Keratinocyte (primary cell): ENCODE data around the gene BRSK1. TPM values are rescaled to one million over a fixed set of nuclear protein-coding genes. Genes with fewer than 3 reads are reported as not detected.

ENCODE experiments used
- DNase-seq: peaks from one replicate; pipeline ENCODE4 v3.0.0-alpha.2; 2011; ENCODE audit warnings: low read depth, missing footprints, low spot score
- FAIRE-seq: peaks from 2 replicates; lab custom pipeline; 2011; peaks lifted over from hg19 to GRCh38; lab: Jason Lieb, UNC
- H2AFZ ChIP-seq: 2 replicates; pipeline ENCODE4 v1.6.0; 2012; ENCODE audit warnings: low read length, control low read depth, inconsistent platforms; ENCODE audit not compliant: control insufficient read depth
- H3K27ac ChIP-seq: 2 replicates; pipeline ENCODE4 v1.5.1; 2011; ENCODE audit warnings: low read length; ENCODE audit not compliant: control insufficient read depth, insufficient read depth
- H3K27me3 ChIP-seq: 3 replicates; pipeline ENCODE4 v1.6.0; 2011; ENCODE audit warnings: low read length; ENCODE audit not compliant: control insufficient read depth, insufficient read depth; ENCODE audit errors: extremely low read depth
- H3K36me3 ChIP-seq, 2 experiments: 2 replicates in 1 of 2; 3 replicates in 1 of 2; pipeline ENCODE4 v1.5.1; 2011; ENCODE audit warnings: low read length in 2 of 2, mild to moderate bottlenecking in 1 of 2; ENCODE audit not compliant: control insufficient read depth in 2 of 2, insufficient read depth in 2 of 2; ENCODE audit errors: extremely low read depth in 1 of 2
- H3K4me1 ChIP-seq: 3 replicates; pipeline ENCODE4 v1.5.1; 2011; ENCODE audit warnings: low read length; ENCODE audit not compliant: control insufficient read depth, insufficient read depth; ENCODE audit errors: extremely low read depth
- H3K4me2 ChIP-seq: 3 replicates; pipeline ENCODE4 v1.6.0; 2011; ENCODE audit warnings: low read depth, low read length; ENCODE audit not compliant: control insufficient read depth, insufficient read depth; ENCODE audit errors: extremely low read depth
- H3K4me3 ChIP-seq, 3 experiments: fragments of 200-600 bp in 1 of 3; sonication (generic) in 1 of 3; 2 replicates in 2 of 3; 3 replicates in 1 of 3; pipeline ENCODE4 v1.5.1; 2011 to 2016; ENCODE audit warnings: low read length in 3 of 3, mild to moderate bottlenecking in 3 of 3, control low read depth in 2 of 3, inconsistent platforms in 1 of 3, low read depth in 1 of 3, mixed read lengths in 1 of 3, mixed run types in 1 of 3, moderate library complexity in 1 of 3; ENCODE audit not compliant: control insufficient read depth in 2 of 3, insufficient read depth in 2 of 3; ENCODE audit errors: extremely low read depth in 1 of 3
- H3K79me2 ChIP-seq: 2 replicates; pipeline ENCODE4 v1.6.0; 2012; ENCODE audit warnings: low read length; ENCODE audit not compliant: control insufficient read depth, insufficient read depth
- H3K9ac ChIP-seq: 3 replicates; pipeline ENCODE4 v1.6.0; 2011; ENCODE audit warnings: low read length; ENCODE audit not compliant: control insufficient read depth, insufficient read depth; ENCODE audit errors: extremely low read depth
- H3K9me1 ChIP-seq: 3 replicates; pipeline ENCODE4 v1.6.0; 2011; ENCODE audit warnings: low read length; ENCODE audit not compliant: control insufficient read depth, insufficient read depth; ENCODE audit errors: extremely low read depth
- H3K9me3 ChIP-seq: 2 replicates; pipeline ENCODE4 v1.5.1; 2012; ENCODE audit warnings: low read depth, low read length; ENCODE audit not compliant: control insufficient read depth
- H4K20me1 ChIP-seq: 3 replicates; pipeline ENCODE4 v1.6.0; 2011; ENCODE audit warnings: low read length; ENCODE audit not compliant: control insufficient read depth, insufficient read depth; ENCODE audit errors: extremely low read depth
- EZH2 ChIP-seq: IDR thresholded peaks from one replicate; pipeline ENCODE4 v1.6.1; 2012; ENCODE audit warnings: inconsistent platforms, mild to moderate bottlenecking, low read length, moderate library complexity
- dilution Hi-C: fragments of 300-500 bp; cut with MboI; formaldehyde crosslinking; loops from one replicate; pipeline ENCODE4 v1.7.0; 2020; ENCODE audit warnings: low sequenced_read_pairs; ENCODE audit not compliant: extremely low pct_ligation_motif_present
- polyA plus RNA-seq, 5 experiments: library from polyadenylated mRNA; depleted of rRNA in 3 of 5; stranded (reverse) in 3 of 5; stranded (forward) in 1 of 5; unstranded in 1 of 5; fragments of >200 nt; gene quantifications; 1 replicate in 1 of 5; 2 replicates in 3 of 5; 3 replicates in 1 of 5; pipeline versions ENCODE4 v1.2.1 to v1.2.3, GENCODE V29; 2011 to 2012; ENCODE audit warnings: missing spikeins in 2 of 5, low read depth in 1 of 5, low replicate concordance in 1 of 5
- TF ChIP-seq, protein P1 (sequence below), 3 experiments: IDR thresholded peaks in 1 of 3; conservative IDR thresholded peaks in 1 of 3; optimal IDR thresholded peaks in 1 of 3; 2 replicates in 2 of 3; 3 replicates in 1 of 3; pipeline versions ENCODE3 to v1.5.1; 2011; ENCODE audit warnings: low read length in 3 of 3, mild to moderate bottlenecking in 3 of 3, moderate library complexity in 2 of 3, control low read depth in 1 of 3, inconsistent platforms in 1 of 3; ENCODE audit not compliant: insufficient read depth in 2 of 3; ENCODE audit errors: extremely low read depth in 1 of 3

The BRSK1 gene
- polyA plus RNA-seq, 1 donor (not counting 4 experiments of a cell fraction or from before 2014, with no cell fraction given): 0.46 TPM

DNA sequence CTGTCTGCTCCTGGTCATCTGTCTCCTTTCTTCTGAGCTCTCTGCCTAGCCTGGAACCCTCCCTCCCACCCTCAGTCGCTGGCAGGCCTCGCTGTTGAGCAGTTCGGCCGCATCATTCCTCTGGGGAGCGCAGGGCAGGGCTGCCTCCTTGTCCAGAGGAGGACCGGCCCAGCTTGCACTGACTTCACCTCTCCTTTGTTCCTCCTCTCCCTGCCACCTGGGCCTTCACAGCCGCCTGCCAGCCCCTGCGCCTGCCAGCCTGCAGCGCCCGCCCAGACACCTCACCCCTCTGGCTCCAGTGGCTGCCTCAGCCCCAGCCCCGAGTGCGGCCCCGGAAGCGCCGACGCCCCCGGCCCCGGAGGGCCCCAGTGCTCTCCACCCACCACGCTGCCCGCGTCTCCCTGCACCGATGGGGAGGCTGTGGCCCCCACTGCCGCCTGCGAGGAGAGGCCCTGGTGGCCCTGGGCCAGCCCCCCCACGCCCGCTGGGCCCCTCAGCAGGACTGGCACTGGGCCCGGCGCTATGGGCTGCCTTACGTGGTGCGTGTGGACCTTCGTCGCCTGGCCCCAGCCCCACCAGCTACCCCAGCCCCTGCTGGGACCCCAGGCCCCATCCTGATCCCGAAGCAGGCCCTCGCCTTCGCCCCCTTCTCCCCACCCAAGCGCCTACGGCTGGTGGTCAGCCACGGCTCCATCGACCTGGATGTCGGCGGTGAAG, 63.1 kb downstream of the BRSK1 start:
- H3K79me2 ChIP-seq: no peaks in the 10 kb centered on the region
- H3K36me3 ChIP-seq: peaks cover 0 to 14% of the 10 kb centered on the region in 2 experiments
- H3K4me3 ChIP-seq: no peak overlapping the region
- dilution Hi-C loops: no loop called here
- H3K4me1 ChIP-seq: peaks cover 3% of the 10 kb centered on the region
- H3K27ac ChIP-seq: no peak overlapping the region
- no peak for FAIRE-seq
- no peaks in the 10 kb centered on the region for H4K20me1 ChIP-seq
- no peaks in the 10 kb centered on the region for H3K9me3 ChIP-seq
- TF ChIP-seq, protein P1, sequence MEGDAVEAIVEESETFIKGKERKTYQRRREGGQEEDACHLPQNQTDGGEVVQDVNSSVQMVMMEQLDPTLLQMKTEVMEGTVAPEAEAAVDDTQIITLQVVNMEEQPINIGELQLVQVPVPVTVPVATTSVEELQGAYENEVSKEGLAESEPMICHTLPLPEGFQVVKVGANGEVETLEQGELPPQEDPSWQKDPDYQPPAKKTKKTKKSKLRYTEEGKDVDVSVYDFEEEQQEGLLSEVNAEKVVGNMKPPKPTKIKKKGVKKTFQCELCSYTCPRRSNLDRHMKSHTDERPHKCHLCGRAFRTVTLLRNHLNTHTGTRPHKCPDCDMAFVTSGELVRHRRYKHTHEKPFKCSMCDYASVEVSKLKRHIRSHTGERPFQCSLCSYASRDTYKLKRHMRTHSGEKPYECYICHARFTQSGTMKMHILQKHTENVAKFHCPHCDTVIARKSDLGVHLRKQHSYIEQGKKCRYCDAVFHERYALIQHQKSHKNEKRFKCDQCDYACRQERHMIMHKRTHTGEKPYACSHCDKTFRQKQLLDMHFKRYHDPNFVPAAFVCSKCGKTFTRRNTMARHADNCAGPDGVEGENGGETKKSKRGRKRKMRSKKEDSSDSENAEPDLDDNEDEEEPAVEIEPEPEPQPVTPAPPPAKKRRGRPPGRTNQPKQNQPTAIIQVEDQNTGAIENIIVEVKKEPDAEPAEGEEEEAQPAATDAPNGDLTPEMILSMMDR (optimal IDR thresholded peaks at IDR 0.05 in 1 of 3, IDR thresholded peaks at IDR 0.05 in 1 of 3, conservative IDR thresholded peaks at IDR 0.05 in 1 of 3; ENCODE audit: extremely low read depth in 1 of 3, insufficient read depth in 2 of 3, low read length in 3 of 3): no peak
- no peak for TF ChIP-seq EZH2
- H3K4me2 ChIP-seq: no peak overlapping the region
- H3K9me1 ChIP-seq: no peaks in the 10 kb centered on the region
- H3K27me3 ChIP-seq: peaks cover 7% of the 10 kb centered on the region
- no peak for DNase-seq
- H3K9ac ChIP-seq: no peak overlapping the region
- no peak overlapping the region for H2AFZ ChIP-seq

- no peak for DNase-seq
- Histone ChIP-seq H3K4me1 (peaks cover 3% of the 10 kb centered on the region), H3K9me1 (no peaks in the 10 kb centered on the region), H3K27me3 (peaks cover 13% of the 10 kb centered on the region), H3K4me2 (no peak overlapping the region), H3K9ac (no peak overlapping the region), H2AFZ (no peak overlapping the region), H3K4me3 (no peak overlapping the region), H3K36me3 (peaks cover 0 to 13% of the 10 kb centered on the region in 2 experiments), H4K20me1 (no peaks in the 10 kb centered on the region), H3K79me2 (no peaks in the 10 kb centered on the region), H3K27ac (no peak overlapping the region), H3K9me3 (no peaks in the 10 kb centered on the region)
- FAIRE-seq: no peak
- dilution Hi-C loops: no loop called here
- no peak for TF ChIP-seq EZH2
- TF ChIP-seq, protein P1 (optimal IDR thresholded peaks at IDR 0.05 in 1 of 3, IDR thresholded peaks at IDR 0.05 in 1 of 3, conservative IDR thresholded peaks at IDR 0.05 in 1 of 3; ENCODE audit: extremely low read depth in 1 of 3, insufficient read depth in 2 of 3, low read length in 3 of 3): no peak
Observed at GRCh38 chr19:55347442-55348009, 63.7 kb downstream of the BRSK1 start.
